DMS153 (cell line): Measurements from ENCODE around the gene CNDP2.
"Not testable (repeated sequence)": the region's sequence is repeated elsewhere in the genome, so short reads cannot be mapped to it uniquely, and the experiment has no call there.

Experiments used
- DNase-seq: peaks from one replicate; lab custom pipeline; 2025; lab: John Stamatoyannopoulos, UW

CNDP2 gene

GRCh38 chr18:74539289-74539688 lies 43.1 kb downstream of the CNDP2 start:
- DNase-seq = no peak

DNA sequence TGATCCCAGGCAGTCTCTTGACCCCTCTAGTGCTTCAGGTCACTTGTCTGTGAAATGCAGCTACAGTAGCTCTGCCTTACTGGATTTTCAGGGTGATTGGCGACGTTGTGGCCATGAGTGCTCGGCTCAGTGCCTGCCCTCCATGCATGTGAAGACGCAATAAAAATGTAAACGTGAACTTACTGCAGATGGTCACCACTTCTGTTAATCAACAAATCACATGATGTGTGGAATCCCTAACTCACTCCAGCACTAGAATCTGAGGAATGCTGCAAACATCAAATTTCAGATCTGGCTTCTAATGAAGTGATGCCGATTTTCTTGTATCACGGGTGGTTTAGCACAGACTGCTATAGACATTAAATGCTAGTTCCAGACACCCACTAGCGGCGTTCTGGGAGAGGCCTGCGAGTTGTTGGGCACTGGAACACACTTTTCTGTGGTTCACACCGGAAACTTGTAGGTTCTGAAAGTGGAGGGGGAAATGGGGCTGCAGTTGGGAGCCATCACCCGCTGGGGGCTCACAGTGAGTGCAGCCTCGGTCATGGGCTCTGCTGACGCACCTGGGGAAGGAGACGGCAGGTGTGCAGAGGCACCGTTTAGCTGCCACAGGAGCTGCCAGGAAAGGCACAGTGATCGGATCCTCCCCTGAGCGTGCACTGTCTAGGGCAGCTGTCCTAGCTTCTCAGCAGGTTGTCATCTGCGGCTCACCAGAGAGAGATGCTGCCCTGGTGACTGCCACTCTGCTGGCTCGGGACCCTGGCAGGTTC lies 44.7 kb downstream of the CNDP2 start:
- DNase-seq = no peak

- no peak for DNase-seq
These were observed 45.8 kb downstream of the CNDP2 start for GRCh38 chr18:74541703-74542555.

DNA sequence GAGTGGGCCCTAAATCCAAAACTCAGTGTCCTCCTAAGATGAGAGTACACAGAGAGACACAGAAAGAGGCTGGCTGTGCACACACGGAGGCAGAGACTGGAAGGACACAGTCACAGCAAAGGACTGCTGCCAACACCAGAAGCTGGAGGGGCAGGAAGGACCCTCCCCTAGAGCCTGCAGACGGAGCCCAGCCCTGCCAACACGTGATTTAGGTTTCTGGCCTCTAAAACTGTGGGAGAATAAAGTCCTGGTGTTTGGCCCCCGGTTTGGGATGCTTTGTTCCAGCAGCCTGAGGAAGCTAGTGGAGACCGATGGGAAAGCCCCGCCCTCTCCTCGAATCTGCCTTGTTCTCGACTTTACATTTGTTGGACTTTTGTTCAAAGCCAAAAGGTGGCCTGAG lies 48.7 kb downstream of the CNDP2 start:
- DNase-seq = no peak

DNA sequence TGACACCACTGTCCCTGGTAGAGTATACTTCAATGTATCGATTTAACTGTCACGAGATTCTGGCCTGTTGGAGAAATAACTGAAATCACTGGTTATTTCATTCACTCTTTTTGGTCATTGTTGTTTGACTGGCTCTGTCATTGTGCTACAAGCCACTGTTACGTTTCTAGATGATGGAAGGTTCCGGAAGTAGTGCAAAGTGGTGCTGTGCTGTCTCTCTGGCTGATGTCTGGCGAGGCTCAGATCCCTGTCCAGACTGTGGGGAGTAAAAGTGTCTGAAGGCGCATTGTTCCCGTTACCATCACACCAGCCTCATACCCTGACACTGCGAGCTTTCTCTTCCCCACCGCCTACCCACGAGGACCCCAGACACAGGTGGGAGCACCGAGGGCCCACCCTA lies 49.8 kb downstream of the CNDP2 start:
- DNase-seq = no peak

GRCh38 chr18:74546751-74547530 lies 50.8 kb downstream of the CNDP2 start:
- DNase-seq = no peak

DNA sequence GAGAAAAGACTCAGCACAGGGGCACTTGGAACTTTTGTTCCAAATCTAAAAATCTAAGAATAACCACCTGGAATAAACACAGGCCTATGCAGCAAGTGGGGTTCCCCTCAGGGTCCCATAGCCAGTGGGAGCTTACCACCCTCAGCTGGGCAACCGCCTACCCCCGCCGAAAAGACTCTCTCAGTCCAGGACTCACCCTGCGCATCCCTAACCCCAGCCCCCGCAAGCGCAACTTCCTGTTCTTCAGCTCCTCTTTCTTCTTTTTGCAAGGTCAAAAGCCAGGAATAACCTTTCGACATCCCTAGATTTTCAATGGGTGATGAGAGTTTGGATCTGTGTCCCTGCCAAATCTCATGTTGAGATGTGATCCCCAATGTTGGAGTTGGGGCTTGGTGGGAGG lies 51.7 kb downstream of the CNDP2 start:
- DNase-seq = no peak

GRCh38 chr18:74549591-74550104 lies 53.5 kb downstream of the CNDP2 start:
- DNase-seq = no peak

- no peak for DNase-seq
These were observed 54.7 kb downstream of the CNDP2 start for GRCh38 chr18:74550886-74551285.

GRCh38 chr18:74551452-74551851 lies 55.3 kb downstream of the CNDP2 start:
- DNase-seq = no peak

- DNase-seq = peak; percentile 66
These were observed 55.9 kb downstream of the CNDP2 start for GRCh38 chr18:74551936-74552555.

DNA sequence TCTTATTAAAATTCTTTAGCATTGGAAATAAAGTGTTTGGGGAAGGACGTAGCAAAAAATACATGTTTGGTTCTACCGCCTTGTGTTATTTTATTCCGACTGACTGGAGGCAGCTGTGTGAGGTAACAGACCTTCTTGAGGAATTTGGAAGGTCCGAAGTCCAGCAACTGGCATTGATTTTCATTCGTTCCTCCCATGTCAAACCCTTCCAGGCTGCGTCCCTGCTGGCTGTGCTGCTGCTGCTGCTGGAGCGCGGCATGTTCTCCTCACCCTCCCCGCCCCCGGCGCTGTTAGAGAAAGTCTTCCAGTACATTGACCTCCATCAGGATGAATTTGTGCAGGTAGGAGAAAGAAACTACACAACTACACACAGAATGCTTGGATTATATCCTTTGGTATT lies 60.0 kb downstream of the CNDP2 start:
- DNase-seq = no peak

DNA sequence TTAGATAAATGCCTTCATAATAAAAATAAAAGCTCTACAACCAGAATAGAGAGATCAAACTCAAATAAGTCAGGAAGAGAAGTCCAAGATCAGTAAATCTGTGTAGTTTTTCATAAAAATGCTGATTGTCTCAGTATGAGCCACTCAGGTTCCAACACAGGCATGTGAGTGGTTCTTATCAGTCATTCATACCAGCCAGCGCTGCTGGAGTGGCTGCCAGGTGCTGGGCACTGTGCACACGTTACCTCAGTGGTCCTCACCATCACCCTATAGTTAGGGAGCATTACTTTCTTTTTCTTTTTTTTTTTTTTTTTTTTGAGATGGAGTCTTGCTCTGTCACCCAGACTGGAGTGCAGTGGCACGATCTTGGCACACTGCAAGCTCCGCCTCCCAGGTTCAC lies 61.9 kb downstream of the CNDP2 start:
- DNase-seq = no peak

DNA sequence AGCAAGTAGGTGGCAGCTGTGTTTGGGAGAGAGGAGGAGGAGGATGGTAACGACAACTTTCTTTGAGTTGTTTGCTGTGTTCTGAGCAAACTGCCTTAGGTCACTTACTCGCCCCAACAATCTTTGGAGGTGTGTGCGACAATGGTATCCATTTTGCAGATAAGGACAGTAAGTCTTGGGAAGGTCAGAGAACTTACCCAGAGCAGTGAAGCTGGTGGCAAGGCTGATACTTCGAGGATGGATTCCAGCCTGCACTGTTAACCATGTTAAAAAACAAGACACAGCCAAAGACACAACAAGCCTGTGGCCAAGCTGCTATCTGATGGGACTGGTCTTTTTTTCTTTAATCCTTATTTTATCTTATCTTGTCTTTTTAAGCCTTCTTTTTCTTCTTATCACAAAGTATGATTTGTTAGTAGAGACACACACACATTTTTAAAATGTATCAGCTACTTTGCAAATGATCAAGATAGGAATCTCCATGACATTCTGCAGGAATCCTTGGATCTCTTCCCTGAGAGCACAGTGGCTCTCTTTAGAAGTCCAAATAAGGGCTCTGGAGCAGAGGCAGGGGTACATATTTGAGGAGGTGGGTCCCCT lies 66.1 kb downstream of the CNDP2 start:
- no peak for DNase-seq

GRCh38 chr18:74562775-74563174 lies 66.6 kb downstream of the CNDP2 start:
- no peak for DNase-seq

DNA sequence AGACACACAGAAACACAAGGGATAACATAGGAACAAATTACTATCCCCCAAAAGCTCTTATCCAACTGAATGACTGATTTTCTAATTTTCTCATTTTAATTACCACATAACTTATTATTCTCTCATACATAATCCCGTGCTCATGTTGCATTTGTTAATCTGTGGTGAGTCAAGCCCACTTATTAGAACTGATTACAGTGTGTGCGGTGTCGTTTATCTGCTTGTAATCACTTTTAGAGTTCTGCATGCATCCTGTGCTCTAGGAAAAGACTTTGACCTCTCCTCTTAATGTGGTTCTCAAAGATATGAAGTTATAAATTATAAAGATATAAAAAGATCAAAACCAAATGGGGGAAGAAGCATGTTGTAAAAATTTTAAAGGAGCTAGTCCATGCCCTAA lies 67.8 kb downstream of the CNDP2 start:
- no peak for DNase-seq

- not testable (repeated sequence) for DNase-seq
These were observed 69.0 kb downstream of the CNDP2 start for GRCh38 chr18:74565164-74565563.

DNA sequence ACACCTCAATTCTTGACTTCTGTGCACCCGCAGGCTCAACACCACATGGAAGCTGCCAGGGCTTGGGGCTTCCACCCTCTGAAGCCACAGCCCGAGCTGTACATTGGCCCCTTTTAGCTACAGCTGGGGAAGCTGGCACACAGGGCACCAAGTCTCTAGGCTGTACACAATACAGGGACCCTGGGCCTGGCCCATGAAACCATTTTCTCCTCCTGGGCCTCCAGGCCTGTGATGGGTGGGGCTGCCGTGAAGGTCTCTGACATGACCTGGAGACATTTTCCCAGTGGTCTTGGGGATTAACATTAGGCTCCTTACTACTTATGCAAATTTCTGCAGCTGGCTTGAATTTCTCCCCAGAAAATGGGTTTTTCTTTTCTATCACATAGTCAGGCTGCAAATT lies 69.8 kb downstream of the CNDP2 start:
- DNase-seq = not testable (repeated sequence)

GRCh38 chr18:74567822-74568221 lies 71.7 kb downstream of the CNDP2 start:
- DNase-seq = no peak

GRCh38 chr18:74569401-74569800 lies 73.2 kb downstream of the CNDP2 start:
- DNase-seq = no peak

GRCh38 chr18:74570266-74570665 lies 74.1 kb downstream of the CNDP2 start:
- no peak for DNase-seq
